ENCODE data around the gene ATE1. TPM values are rescaled to one million over a fixed set of nuclear protein-coding genes. Genes with fewer than 3 reads are reported as not detected.

Gene ATE1
- total RNA-seq, 4 donors from 2014 or later: 26.4 to 42.6 (median 30.1) TPM

- TF ChIP-seq CTCF (IDR thresholded peaks at IDR 0.05; ENCODE audit: low read depth): no peak
Measured at GRCh38 chr10:121961456-121961855, 33.6 kb upstream of the ATE1 start.

GRCh38 chr10:121959671-121960070 is 31.8 kb upstream of the ATE1 start:
- no peak for TF ChIP-seq CTCF (IDR thresholded peaks at IDR 0.05; ENCODE audit: low read depth)

- no peak for TF ChIP-seq CTCF (IDR thresholded peaks at IDR 0.05; ENCODE audit: low read depth)
Measured at GRCh38 chr10:121956111-121957061, 28.6 kb upstream of the ATE1 start.

- TF ChIP-seq CTCF (IDR thresholded peaks at IDR 0.05; ENCODE audit: low read depth): no peak
Measured at GRCh38 chr10:121952226-121952625, 24.4 kb upstream of the ATE1 start.

GRCh38 chr10:121949451-121949850 is 21.6 kb upstream of the ATE1 start:
- no peak for TF ChIP-seq CTCF (IDR thresholded peaks at IDR 0.05; ENCODE audit: low read depth)

- TF ChIP-seq CTCF (IDR thresholded peaks at IDR 0.05; ENCODE audit: low read depth): no peak
Measured at GRCh38 chr10:121949049-121949448, 21.2 kb upstream of the ATE1 start.

Data from subcutaneous adipose tissue (tissue), 4 donors.